GM19023 (cell line): ENCODE results near the gene TMEM120B.
"Not testable (repeated sequence)": the region's sequence is repeated elsewhere in the genome, so short reads cannot be mapped to it uniquely, and the experiment has no call there.

Experiments
- ATAC-seq: cut with Tn5 transposase; IDR thresholded peaks from one replicate; pipeline ENCODE4 v1.9.1; 2021; ENCODE audit warnings: mild to moderate bottlenecking, moderate library complexity; ENCODE audit not compliant: unreplicated experiment

The TMEM120B gene

DNA sequence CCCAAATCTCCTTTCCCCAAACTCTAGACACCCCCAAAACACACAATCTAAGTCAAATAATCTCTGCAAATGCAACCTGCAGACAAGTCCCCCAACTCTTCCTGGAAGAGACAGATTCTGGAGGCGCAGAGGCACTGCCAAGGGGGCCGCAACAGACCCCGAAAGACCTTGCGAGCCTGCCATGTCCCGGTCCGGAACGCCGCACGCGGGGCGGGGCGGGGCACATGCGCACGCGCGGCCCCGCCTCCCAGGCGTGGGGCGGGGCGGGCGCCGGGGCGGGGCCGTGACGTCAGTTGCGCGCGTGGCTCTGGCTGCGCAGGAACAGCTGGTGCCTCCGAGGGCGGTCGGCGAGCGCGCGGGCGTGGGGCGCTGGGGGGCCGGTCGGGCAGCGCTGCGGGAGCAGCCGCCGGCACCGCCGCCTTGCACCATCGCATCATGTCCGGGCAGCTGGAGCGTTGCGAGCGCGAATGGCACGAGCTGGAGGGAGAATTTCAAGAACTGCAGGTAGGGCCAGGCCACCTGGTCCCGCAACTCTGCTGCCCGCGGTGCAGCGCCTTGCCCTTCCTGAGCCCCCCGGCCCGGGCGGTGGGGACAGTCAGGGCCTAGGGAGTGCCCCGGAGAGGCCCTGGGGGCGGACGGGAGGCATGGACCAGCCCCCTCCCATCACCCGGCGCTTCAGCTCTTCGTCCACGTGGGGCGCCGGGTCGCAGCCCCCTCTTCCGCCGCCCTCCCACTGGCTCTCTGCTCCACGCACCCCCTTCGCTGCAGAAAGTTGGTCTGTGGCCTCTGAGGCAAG, at the start of gene TMEM120B:
Gene TMEM120B (plus strand): TSS at position 292 of the 796 bp plus-strand sequence. CDS start 144 bp downstream, at position 436.
- peak; percentile 90 for ATAC-seq

- ATAC-seq: no peak
Observed at GRCh38 chr12:121663610-121663929, 49.0 kb upstream of the TMEM120B start.

GRCh38 chr12:121666829-121667228, 45.7 kb upstream of the TMEM120B start:
- not testable (repeated sequence) for ATAC-seq

DNA sequence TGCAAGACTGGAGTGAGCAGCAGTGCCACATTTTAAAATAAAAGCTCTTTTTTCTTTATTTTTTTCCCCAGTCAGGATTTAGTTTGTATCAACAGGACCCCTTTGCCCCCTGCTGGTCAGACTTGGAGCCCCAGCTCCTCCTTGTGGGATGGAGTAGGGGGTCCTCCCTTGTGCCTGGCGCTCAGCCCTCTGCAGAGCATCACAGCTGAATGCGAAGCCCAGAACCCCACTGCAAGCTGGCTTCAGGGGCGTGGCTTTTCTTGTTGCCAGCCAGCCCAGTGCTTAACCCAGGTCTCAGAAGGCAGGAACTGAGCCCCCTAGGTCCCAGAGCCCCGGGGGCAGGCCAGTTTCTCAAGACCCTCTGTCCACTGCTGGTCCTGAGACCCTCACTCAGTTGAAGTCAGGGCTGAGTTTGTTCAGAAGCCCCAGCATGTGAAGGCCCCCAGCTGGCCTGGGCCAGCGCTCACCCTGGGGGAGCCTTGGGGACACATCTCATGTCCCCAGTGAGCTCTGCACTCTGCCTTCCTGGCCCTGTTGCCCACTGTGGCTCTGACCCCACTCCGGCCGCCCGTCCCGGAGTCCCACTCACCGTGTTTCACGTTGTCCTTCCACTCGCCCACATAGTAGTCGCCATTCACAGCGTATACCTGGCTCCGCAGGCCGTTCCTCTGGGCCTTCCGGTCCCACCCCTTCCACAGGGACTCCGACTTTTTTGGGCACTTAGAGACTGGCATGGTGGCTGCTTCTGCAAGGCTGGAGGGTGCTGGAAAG, 43.6 kb upstream of the TMEM120B start:
- no peak for ATAC-seq

DNA sequence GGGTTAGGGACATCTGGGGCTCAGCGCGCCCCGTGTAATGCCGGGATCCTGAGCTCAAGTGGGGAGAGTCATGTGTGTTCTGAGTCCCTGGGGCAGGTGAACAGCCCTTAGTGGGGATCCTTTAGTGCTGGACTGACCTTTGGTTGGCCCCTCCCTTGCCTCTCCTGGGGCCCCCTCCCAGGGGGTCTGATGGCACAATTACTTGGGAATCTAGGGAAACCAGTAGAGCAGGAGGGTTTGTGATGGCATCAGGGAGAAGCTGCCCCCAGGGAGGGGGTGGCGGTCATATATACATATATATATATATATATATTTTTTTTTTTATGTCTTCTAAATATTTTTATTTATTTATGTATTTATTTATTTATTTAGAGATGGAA, 43.0 kb upstream of the TMEM120B start, which contains the start of gene MORN3:
Gene MORN3 (minus strand): TSS at position 134 of the 380 bp plus-strand sequence. CDS start 171 bp downstream, outside the sequence.
- no peak for ATAC-seq

DNA sequence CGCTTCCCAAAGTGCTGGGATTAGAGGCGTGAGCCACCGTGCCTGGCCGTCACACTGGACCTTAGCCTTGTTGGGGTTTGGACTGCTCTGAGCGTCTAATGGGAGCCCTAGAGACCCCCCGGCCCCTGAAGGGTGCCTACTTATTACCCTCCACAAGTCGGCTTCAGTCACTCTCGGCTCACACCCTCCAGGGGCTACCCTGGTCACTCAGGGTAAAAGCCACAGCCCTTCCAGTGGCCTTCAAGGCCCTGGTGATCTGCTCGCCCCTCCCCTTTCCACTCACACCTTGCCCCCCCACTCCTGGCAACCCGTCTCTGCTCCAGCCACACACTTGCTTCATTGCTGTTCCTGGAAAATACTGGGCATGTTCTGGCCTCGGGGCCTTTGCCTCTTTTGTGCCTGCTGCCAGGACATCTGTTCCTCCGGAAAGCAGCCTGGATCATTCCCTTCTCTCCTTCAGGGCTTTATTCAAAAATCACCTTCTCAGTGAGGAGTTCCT, 39.5 kb upstream of the TMEM120B start:
- ATAC-seq: no peak

GRCh38 chr12:121676190-121676589, 36.4 kb upstream of the TMEM120B start:
- no peak for ATAC-seq

DNA sequence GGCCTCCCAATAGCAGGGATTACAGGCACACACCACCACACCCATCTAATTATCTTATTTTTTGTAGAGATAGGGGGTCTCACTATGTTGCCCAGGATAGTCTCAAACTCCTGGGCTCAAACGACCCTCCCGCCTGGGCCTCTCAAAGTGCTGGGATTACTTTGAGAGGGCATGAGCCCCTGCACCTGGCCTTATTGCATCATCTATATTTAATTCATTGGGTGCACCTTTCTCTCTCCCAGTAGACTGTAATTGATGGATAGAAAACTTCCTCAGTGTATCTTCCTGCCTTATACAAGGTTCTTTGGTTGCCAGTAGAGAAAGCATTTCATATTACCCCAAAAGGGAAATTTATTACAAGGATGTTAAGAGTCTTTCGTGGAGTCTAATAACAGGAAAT, 34.2 kb upstream of the TMEM120B start:
- ATAC-seq: no peak

- no peak for ATAC-seq
Observed at GRCh38 chr12:121678716-121679300, 33.7 kb upstream of the TMEM120B start.

GRCh38 chr12:121679661-121680197, 32.8 kb upstream of the TMEM120B start:
- not testable (repeated sequence) for ATAC-seq

- no peak for ATAC-seq
Observed at GRCh38 chr12:121688966-121689365, 23.6 kb upstream of the TMEM120B start.

GRCh38 chr12:121689430-121689829, 23.1 kb upstream of the TMEM120B start:
- no peak for ATAC-seq

DNA sequence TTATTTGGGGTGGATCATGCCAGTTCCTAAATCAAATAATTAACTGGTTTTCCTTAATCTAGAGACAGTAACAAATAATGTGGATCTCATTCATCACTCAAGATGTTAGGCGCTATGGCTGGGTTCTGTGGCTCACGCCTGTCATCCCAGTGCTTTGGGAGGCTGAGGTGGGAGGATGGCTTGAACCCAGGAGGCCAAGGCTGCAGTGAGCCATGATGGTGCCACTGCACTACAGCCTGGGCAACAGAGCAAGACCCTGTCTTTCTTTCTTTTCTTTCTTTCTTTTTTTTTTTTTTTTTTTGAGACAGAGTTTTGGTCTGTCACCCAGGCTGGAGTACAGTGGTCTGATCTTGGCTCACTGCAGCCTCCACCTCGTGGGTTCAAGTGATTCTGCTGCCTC, 19.8 kb upstream of the TMEM120B start:
- ATAC-seq: not testable (repeated sequence)

GRCh38 chr12:121693155-121693687, 19.3 kb upstream of the TMEM120B start:
- no peak for ATAC-seq

DNA sequence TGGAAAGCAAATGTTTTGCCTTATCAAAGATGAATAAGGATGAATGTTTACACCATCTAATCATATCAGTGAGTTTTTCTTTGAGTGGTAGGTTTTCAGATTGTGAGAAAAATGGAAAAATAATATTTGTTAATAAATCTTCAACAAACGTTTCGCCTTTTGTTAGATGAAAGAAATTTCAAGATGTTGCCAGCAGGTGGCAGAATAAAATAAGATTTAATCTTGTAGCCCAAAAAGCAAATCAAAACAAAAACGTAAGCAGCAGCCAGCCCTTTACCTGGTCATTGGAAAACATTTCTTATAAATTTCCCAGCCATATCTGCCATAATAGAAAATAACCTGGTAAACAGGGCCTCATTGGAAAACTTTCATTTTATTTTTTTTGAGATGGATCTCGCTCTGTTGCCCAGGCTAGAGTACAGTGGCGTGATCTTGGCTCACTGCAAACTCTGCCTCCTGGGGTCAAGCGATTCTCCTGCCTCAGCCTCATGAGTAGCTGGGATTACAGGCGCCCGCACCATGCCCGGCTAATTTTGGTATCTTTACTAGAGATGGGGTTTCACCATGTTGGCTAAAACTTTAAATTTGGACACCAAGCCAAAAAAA, 15.4 kb upstream of the TMEM120B start:
- ATAC-seq: no peak

DNA sequence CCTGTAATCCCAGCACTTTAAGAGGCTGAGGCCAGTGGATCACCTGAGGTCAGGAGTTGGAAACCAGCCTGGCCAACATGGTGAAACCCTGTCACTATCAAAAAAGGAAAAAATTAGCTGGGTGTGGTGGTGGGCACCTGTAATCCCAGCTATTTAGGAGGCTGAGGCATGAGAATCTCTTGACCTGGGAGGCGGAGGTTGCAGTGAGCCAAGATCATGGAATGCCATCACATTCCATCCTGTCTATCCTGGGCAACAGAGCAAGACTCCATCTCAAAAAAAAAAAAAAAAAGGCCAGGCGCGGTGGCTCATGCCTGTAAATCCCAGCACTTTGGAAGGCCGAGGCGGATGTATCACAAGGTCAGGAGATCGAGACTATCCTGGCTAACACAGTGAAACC, 14.7 kb upstream of the TMEM120B start:
- not testable (repeated sequence) for ATAC-seq

DNA sequence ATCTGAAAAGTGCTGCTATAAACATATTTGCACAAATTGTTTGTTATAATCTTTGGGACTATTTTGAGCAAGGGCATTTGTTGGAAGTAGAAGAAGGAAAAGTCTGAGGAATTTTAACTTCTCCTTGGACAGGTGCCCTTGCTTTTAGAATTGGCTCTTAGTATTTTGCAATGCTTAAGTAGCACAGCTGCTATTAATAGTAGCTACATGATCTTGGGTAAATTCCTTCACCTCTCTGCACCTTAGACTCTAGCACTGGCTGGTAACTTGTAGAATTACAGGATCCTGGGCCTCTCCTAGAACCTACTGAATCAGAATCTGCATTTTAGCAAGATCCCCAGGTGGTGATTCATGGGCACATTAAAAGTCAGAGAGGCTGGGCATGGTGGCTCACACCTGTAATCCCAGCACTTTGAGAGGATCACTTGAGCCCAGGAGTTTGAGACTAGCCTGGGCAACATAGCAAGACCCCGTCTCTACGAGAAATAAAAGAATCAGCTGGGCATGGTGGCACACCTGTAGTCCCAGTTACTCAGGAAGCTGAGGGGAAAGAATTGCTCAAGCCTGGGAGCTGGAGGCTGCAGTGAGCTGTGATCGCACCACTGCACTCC, 10.8 kb upstream of the TMEM120B start:
- no peak for ATAC-seq

DNA sequence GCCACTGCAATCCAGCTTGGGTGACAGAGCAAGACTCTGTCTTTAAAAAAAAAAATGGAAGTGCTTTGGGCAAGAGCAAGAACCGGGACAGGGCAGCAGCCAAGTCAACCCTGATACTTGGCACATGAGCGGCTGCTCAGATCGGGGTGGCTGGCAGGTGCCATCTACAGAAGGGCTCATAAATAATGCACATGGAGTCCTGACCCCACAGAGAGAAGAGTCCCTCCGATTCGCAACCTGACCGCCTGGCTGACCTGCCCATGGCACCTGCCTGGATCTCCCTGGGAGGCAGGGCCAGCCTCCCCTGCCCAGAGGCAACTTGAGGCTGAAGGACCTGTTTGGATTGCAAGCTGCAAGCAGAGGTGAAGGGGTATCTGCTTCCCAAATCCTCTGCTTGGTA, 9.6 kb upstream of the TMEM120B start:
- no peak for ATAC-seq

GRCh38 chr12:121705514-121705913, 7.0 kb upstream of the TMEM120B start:
- ATAC-seq: no peak
